H1 (cell line): ENCODE measurements around the gene DLG1. TPM values are rescaled to one million over a fixed set of nuclear protein-coding genes. Genes with fewer than 3 reads are reported as not detected.

Experiments
- CTCF ChIA-PET: fragments of 300-600 bp; sonication (Branson Sonifier 250); formaldehyde crosslinking; loops from one replicate; lab custom pipeline; 2021; ENCODE audit not compliant: partially characterized antibody; lab: Charles Lee
- POLR2A ChIA-PET: fragments of 300-600 bp; sonication (Branson Sonifier 250); formaldehyde crosslinking; loops from one replicate; lab custom pipeline; 2021; ENCODE audit warnings: inconsistent platforms; ENCODE audit not compliant: partially characterized antibody; lab: Charles Lee
- DNase-seq, 2 experiments: peaks; one replicate each; pipeline versions ENCODE4 v3.0.0 to v3.0.0-alpha.2; 2010 to 2022; ENCODE audit warnings: low spot score in 2 of 2, low read depth in 1 of 2, mixed read lengths in 1 of 2
- FAIRE-seq: peaks from 2 replicates; lab custom pipeline; 2011; peaks lifted over from hg19 to GRCh38; lab: Jason Lieb, UNC
- H2AFZ ChIP-seq: 2 replicates; pipeline ENCODE4 v1.8.1; 2012; ENCODE audit warnings: low read length, inconsistent platforms
- H2AK5ac ChIP-seq: 2 replicates; pipeline ENCODE4 v1.6.1; 2013; ENCODE audit warnings: low read depth, low read length
- H2BK120ac ChIP-seq: replicated peaks from 2 replicates; pipeline ENCODE3; 2013; ENCODE audit warnings: low read depth, low read length, inconsistent platforms
- H2BK12ac ChIP-seq: 2 replicates; pipeline ENCODE4 v1.6.1; 2013; ENCODE audit warnings: low read depth, low read length
- H2BK15ac ChIP-seq: 2 replicates; pipeline ENCODE4 v1.6.1; 2013; ENCODE audit warnings: low read length
- H2BK20ac ChIP-seq: 2 replicates; pipeline ENCODE4 v1.6.1; 2013; ENCODE audit warnings: low read length
- H2BK5ac ChIP-seq: 2 replicates; pipeline ENCODE4 v1.6.1; 2013; ENCODE audit warnings: low read depth, low read length
- H3K14ac ChIP-seq: 2 replicates; pipeline ENCODE4 v1.6.1; 2013; ENCODE audit warnings: inconsistent platforms; ENCODE audit not compliant: insufficient read length
- H3K18ac ChIP-seq: 2 replicates; pipeline ENCODE4 v1.6.1; 2013; ENCODE audit warnings: low read length; ENCODE audit errors: extremely low read depth
- H3K23ac ChIP-seq: 2 replicates; pipeline ENCODE4 v1.6.1; 2013; ENCODE audit warnings: inconsistent platforms; ENCODE audit not compliant: insufficient read length
- H3K23me2 ChIP-seq: 2 replicates; pipeline ENCODE4 v1.6.1; 2013; ENCODE audit warnings: low read depth, low read length
- H3K27ac ChIP-seq: 2 replicates; pipeline ENCODE4 v1.6.1; 2011; ENCODE audit warnings: low read depth, low read length, inconsistent platforms
- H3K27me3 ChIP-seq, 4 experiments: replicated peaks in 1 of 4; 1 replicate in 1 of 4; 2 replicates in 3 of 4; pipeline versions ENCODE4 v1.6.1 to v1.8.1; 2011 to 2013; ENCODE audit warnings: low read length in 3 of 4, mild to moderate bottlenecking in 3 of 4, inconsistent platforms in 2 of 4, mixed read lengths in 2 of 4, moderate library complexity in 1 of 4; ENCODE audit not compliant: control insufficient read depth in 3 of 4, insufficient read depth in 3 of 4; ENCODE audit errors: extremely low read depth in 1 of 4
- H3K36me3 ChIP-seq, 4 experiments: 2 replicates each; pipeline versions ENCODE4 v1.6.1 to v1.8.1; 2011 to 2013; ENCODE audit warnings: mild to moderate bottlenecking in 4 of 4, low read length in 3 of 4, moderate library complexity in 2 of 4, control low read depth in 1 of 4, inconsistent platforms in 1 of 4; ENCODE audit not compliant: insufficient read depth in 4 of 4, control insufficient read depth in 2 of 4
- H3K4ac ChIP-seq: replicated peaks from 2 replicates; pipeline ENCODE3; 2013; ENCODE audit warnings: low read length, low read depth, mixed read lengths, inconsistent platforms; ENCODE audit not compliant: insufficient read length
- H3K4me1 ChIP-seq, 4 experiments: replicated peaks in 1 of 4; 1 replicate in 1 of 4; 2 replicates in 3 of 4; pipeline versions ENCODE4 v1.6.1 to v1.8.1; 2011 to 2013; ENCODE audit warnings: low read length in 3 of 4, inconsistent platforms in 2 of 4, mixed read lengths in 1 of 4; ENCODE audit not compliant: insufficient read depth in 4 of 4, control insufficient read depth in 3 of 4
- H3K4me2 ChIP-seq, 2 experiments: 2 replicates each; pipeline versions ENCODE4 v1.6.1 to v1.8.1; 2011 to 2013; ENCODE audit warnings: low read depth in 2 of 2, low read length in 2 of 2, control low read depth in 1 of 2, inconsistent platforms in 1 of 2, mild to moderate bottlenecking in 1 of 2; ENCODE audit not compliant: insufficient read depth in 1 of 2
- H3K4me3 ChIP-seq, 4 experiments: fragments of 200-600, 300-600 bp in 1 of 4; sonication (generic), shearing (Covaris generic), sonication (Bioruptor Twin) in 1 of 4; 2 replicates each; pipeline versions ENCODE4 v1.5.1 to v1.8.1; 2011 to 2016; ENCODE audit warnings: low read length in 4 of 4, low read depth in 3 of 4, control low read depth in 2 of 4, inconsistent platforms in 2 of 4, mild to moderate bottlenecking in 2 of 4, mixed read lengths in 1 of 4, moderate library complexity in 1 of 4; ENCODE audit not compliant: insufficient read depth in 2 of 4; ENCODE audit errors: extremely low read depth in 1 of 4
- H3K56ac ChIP-seq: replicated peaks from 2 replicates; pipeline ENCODE3; 2013; ENCODE audit warnings: low read depth, mild to moderate bottlenecking, mixed read lengths, low read length, inconsistent platforms; ENCODE audit not compliant: insufficient read length
- H3K79me1 ChIP-seq: 2 replicates; pipeline ENCODE4 v1.6.1; 2013; ENCODE audit warnings: low read depth, low read length, control low read depth
- H3K79me2 ChIP-seq, 2 experiments: 2 replicates each; pipeline versions ENCODE4 v1.6.1 to v1.8.1; 2012 to 2013; ENCODE audit warnings: low read length in 2 of 2, mild to moderate bottlenecking in 2 of 2, inconsistent platforms in 1 of 2; ENCODE audit not compliant: insufficient read depth in 2 of 2, control insufficient read depth in 1 of 2
- H3K9ac ChIP-seq, 4 experiments: replicated peaks in 1 of 4; 1 replicate in 1 of 4; 2 replicates in 3 of 4; pipeline versions ENCODE4 v1.6.1 to v1.8.1; 2011 to 2013; ENCODE audit warnings: low read depth in 3 of 4, low read length in 3 of 4, control low read depth in 2 of 4, mild to moderate bottlenecking in 2 of 4, moderate library complexity in 2 of 4, inconsistent platforms in 1 of 4; ENCODE audit errors: extremely low read depth in 1 of 4
- H3K9me3 ChIP-seq, 2 experiments: 2 replicates each; pipeline versions ENCODE4 v1.6.1 to v1.8.1; 2012 to 2013; ENCODE audit warnings: mild to moderate bottlenecking in 2 of 2, moderate library complexity in 2 of 2, control low read depth in 1 of 2, inconsistent platforms in 1 of 2, low read depth in 1 of 2, low read length in 1 of 2, mixed read lengths in 1 of 2; ENCODE audit not compliant: insufficient read depth in 2 of 2
- H4K20me1 ChIP-seq, 2 experiments: replicated peaks in 1 of 2; 2 replicates each; pipeline versions ENCODE3 to v1.8.1; 2011 to 2013; ENCODE audit warnings: inconsistent platforms in 2 of 2, low read length in 2 of 2, mild to moderate bottlenecking in 1 of 2; ENCODE audit not compliant: insufficient read depth in 2 of 2, control insufficient read depth in 1 of 2
- H4K5ac ChIP-seq: 2 replicates; pipeline ENCODE4 v1.6.1; 2013; ENCODE audit warnings: low read length, low read depth, mixed read lengths, inconsistent platforms; ENCODE audit not compliant: insufficient read length
- H4K8ac ChIP-seq: 2 replicates; pipeline ENCODE4 v1.8.0; 2013; ENCODE audit warnings: mild to moderate bottlenecking, moderate library complexity, low read length, inconsistent platforms; ENCODE audit not compliant: insufficient read depth; ENCODE audit errors: extremely low read depth
- H4K91ac ChIP-seq: replicated peaks from 2 replicates; pipeline ENCODE3; 2013; ENCODE audit warnings: low read length, mixed read lengths, inconsistent platforms; ENCODE audit not compliant: insufficient read length
- BRCA1 ChIP-seq: IDR thresholded peaks from 2 replicates; pipeline ENCODE4 v1.6.1; 2012; ENCODE audit warnings: low read depth, low read length, improper control_type of control experiment
- EP300 ChIP-seq, 2 experiments: IDR thresholded peaks; 1 replicate in 1 of 2; 2 replicates in 1 of 2; pipeline ENCODE4 v1.6.1; 2011 to 2012; ENCODE audit warnings: low read depth in 2 of 2, low read length in 2 of 2, mild to moderate bottlenecking in 2 of 2, borderline replicate concordance in 1 of 2, inconsistent platforms in 1 of 2, moderate library complexity in 1 of 2
- POU5F1 ChIP-seq: IDR thresholded peaks from 2 replicates; pipeline ENCODE4 v1.6.1; 2011; ENCODE audit warnings: low read depth, mild to moderate bottlenecking, low read length, moderate library complexity
- USF2 ChIP-seq: IDR thresholded peaks from 2 replicates; pipeline ENCODE4 v1.6.1; 2011; ENCODE audit warnings: low read length, improper control_type of control experiment
- WGBS, 2 experiments: shearing (Covaris generic) in 1 of 2; methylation state at CpG; one replicate each; pipeline versions ENCODE4 v1.1.6 to v1.1.7; 2013 to 2015; ENCODE audit warnings: low lambda C conversion rate in 2 of 2, mixed read lengths in 2 of 2, inconsistent platforms in 1 of 2, low coverage in 1 of 2, missing lambda C conversion rate in 1 of 2; ENCODE audit not compliant: insufficient replicate concordance in 2 of 2, insufficient coverage in 1 of 2, insufficient read length in 1 of 2; ENCODE audit errors: extremely low coverage in 1 of 2, missing lambda C conversion rate in 1 of 2; 5-methylcytosine and 5-hydroxymethylcytosine counted together
- polyA plus RNA-seq, 7 experiments: library from polyadenylated mRNA; depleted of rRNA in 3 of 7; stranded (reverse) in 5 of 7; unstranded in 2 of 7; fragments of >200 nt in 5 of 7; fragments of 200-250 nt in 2 of 7; gene quantifications; 1 replicate in 5 of 7; 2 replicates in 1 of 7; 4 replicates in 1 of 7; pipeline versions ENCODE4 v1.2.1 to v1.2.3, GENCODE V29; 2011 to 2013; ENCODE audit warnings: missing spikeins in 2 of 7, mixed read lengths in 2 of 7
- total RNA-seq: library from RNA; stranded (reverse); fragmentation: NEBNext Ultra II Directional; extraction: Animal tissue kit (Norgen Biotek cat#: 25700); gene quantifications from 2 replicates; pipeline ENCODE4 v1.2.1, GENCODE V29; 2021

The DLG1 gene
- total and polyA plus RNA-seq, 2 of the 8 experiments (the other 6 are each of a cell fraction or from before 2014, with no cell fraction given) = 13.4 to 78.8 TPM

- H3K4me2 ChIP-seq = no peak overlapping the region
- no peak overlapping the region for H3K18ac ChIP-seq
- H3K14ac ChIP-seq = no peak overlapping the region
- H2BK5ac ChIP-seq = no peak overlapping the region
- POLR2A ChIA-PET = no interaction called here
- H4K5ac ChIP-seq = no peak overlapping the region
- no peak for DNase-seq
- H2AFZ ChIP-seq = no peak overlapping the region
- peaks cover 0 to 4% of the 10 kb centered on the region in 2 experiments; a peak in 2 of 4 replicates for H3K9me3 ChIP-seq
- no peak overlapping the region for H2BK20ac ChIP-seq
- WGBS, 2 experiments = 81% methylated on average over 4 of the region's 4 CpGs; no CpG with 5 or more reads in 1 of the 2 experiments
- peaks cover 3 to 5% of the 10 kb centered on the region in 2 experiments for H4K20me1 ChIP-seq
- H3K79me1 ChIP-seq = no peaks in the 10 kb centered on the region; the same call in 1 of the 2 replicates
- H3K23ac ChIP-seq = no peak overlapping the region
- no peak for FAIRE-seq
- H2BK12ac ChIP-seq = no peak overlapping the region
- CTCF ChIA-PET = interaction anchor here (0.5 to 1.2 kb wide), 4 partner anchors 13 to 184 kb away, joined by 3 read pairs; no protein-coding TSS in a partner anchor
- H4K91ac ChIP-seq = no peak overlapping the region
- H2AK5ac ChIP-seq = no peak overlapping the region
- no peaks in the 10 kb centered on the region for H3K23me2 ChIP-seq
- peaks cover 9 to 97% of the 10 kb centered on the region in 2 experiments for H3K79me2 ChIP-seq
- no peak overlapping the region for H3K4ac ChIP-seq
- H4K8ac ChIP-seq = no peak overlapping the region
- no peak overlapping the region for H3K27ac ChIP-seq
- no peak overlapping the region for H2BK15ac ChIP-seq
- H3K27me3 ChIP-seq = no peaks in the 10 kb centered on the region
- no peak overlapping the region for H3K56ac ChIP-seq
- TF ChIP-seq POU5F1 (no peak), BRCA1 (no peak), USF2 (no peak), EP300 (IDR thresholded peaks at IDR 0.05; ENCODE audit: borderline replicate concordance in 1 of 2, low read depth in 2 of 2, low read length in 2 of 2) (no peak)
- peaks cover 0 to 9% (median 0%) of the 10 kb centered on the region in 4 experiments; a peak in 2 of 8 replicates for H3K36me3 ChIP-seq
- H3K4me3 ChIP-seq = no peak overlapping the region
- H3K9ac ChIP-seq = no peak overlapping the region
- H2BK120ac ChIP-seq = no peak overlapping the region
- no peaks in the 10 kb centered on the region for H3K4me1 ChIP-seq
These were observed 48.9 kb downstream of the DLG1 start for GRCh38 chr3:197249542-197249941.
